Measurements from ENCODE around the gene LRRC55.

The LRRC55 gene

DNA sequence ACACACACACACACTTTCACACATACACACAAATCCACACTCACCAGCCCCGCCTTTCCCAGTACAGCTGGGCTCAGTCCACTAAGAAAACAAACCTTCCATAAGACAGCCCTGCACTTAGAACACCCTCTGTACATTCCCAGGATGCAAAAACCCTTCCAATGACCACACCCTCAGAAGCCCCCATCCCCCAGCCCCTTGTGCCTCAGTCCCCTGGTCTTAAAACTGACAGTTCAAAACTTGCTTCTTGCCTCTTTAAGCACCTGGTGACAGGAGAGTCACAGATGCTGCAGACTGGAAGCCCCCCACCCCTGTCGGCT, 32.3 kb downstream of the LRRC55 start:
- DNase-seq (ENCODE audit: low read depth, low spot score): no peak
- no peak overlapping the region for H3K4me3 ChIP-seq (ENCODE audit: insufficient read length, low read depth)

DNA sequence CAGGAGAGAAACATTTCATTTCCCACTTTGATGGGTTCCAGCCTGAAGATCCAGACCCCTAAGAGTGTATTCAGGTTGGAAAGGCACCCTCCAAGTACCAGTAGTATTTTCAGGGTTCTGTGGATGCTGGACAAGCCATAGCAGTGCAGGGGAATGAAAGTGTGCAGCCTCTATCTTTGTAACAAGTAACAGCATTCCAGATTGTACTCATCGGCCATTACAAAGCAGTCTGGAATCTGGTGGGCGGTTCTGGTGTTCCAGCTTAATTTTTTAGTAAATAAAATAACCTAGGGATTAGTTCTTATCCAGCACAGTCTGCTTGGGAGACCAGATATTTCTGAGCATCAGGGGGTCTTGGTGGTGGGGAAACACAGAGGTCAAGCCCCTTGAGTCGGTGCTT, 32.7 kb downstream of the LRRC55 start:
- Histone ChIP-seq H3K9ac (ENCODE audit: insufficient read length, low read depth) (no peak overlapping the region), H3K27me3 (ENCODE audit: insufficient read depth, insufficient read length) (no peaks in the 10 kb centered on the region), H3K4me3 (ENCODE audit: insufficient read length, low read depth) (no peak overlapping the region), H3K4me1 (ENCODE audit: insufficient read depth, insufficient read length) (peaks cover 8% of the 10 kb centered on the region), H3K9me3 (ENCODE audit: insufficient read depth, low read length) (no peaks in the 10 kb centered on the region), H3K36me3 (ENCODE audit: insufficient read depth, insufficient read length, low read length) (no peaks in the 10 kb centered on the region)
- no peak for TF ChIP-seq YY1 (IDR thresholded peaks at IDR 0.05; ENCODE audit: insufficient read depth, insufficient read length)
- TF ChIP-seq SUZ12 (IDR thresholded peaks at IDR 0.05; ENCODE audit: extremely low read depth, insufficient read depth, insufficient read length): no peak
- TF ChIP-seq ZNF274 (IDR thresholded peaks at IDR 0.05; ENCODE audit: low read depth, low read length): no peak
- no peak for DNase-seq (ENCODE audit: low read depth, low spot score)

More for the DNA sequence above, 32.3 kb downstream of the LRRC55 start:
- Histone ChIP-seq H3K27me3 (ENCODE audit: insufficient read depth, insufficient read length) (no peaks in the 10 kb centered on the region), H3K36me3 (ENCODE audit: insufficient read depth, insufficient read length, low read length) (no peaks in the 10 kb centered on the region), H3K9me3 (ENCODE audit: insufficient read depth, low read length) (no peaks in the 10 kb centered on the region), H3K9ac (ENCODE audit: insufficient read length, low read depth) (no peak overlapping the region), H3K4me1 (ENCODE audit: insufficient read depth, insufficient read length) (peaks cover 8% of the 10 kb centered on the region)
- TF ChIP-seq ZNF274 (IDR thresholded peaks at IDR 0.05; ENCODE audit: low read depth, low read length): no peak
- TF ChIP-seq YY1 (IDR thresholded peaks at IDR 0.05; ENCODE audit: insufficient read depth, insufficient read length): no peak
- TF ChIP-seq SUZ12 (IDR thresholded peaks at IDR 0.05; ENCODE audit: extremely low read depth, insufficient read depth, insufficient read length): no peak

DNA sequence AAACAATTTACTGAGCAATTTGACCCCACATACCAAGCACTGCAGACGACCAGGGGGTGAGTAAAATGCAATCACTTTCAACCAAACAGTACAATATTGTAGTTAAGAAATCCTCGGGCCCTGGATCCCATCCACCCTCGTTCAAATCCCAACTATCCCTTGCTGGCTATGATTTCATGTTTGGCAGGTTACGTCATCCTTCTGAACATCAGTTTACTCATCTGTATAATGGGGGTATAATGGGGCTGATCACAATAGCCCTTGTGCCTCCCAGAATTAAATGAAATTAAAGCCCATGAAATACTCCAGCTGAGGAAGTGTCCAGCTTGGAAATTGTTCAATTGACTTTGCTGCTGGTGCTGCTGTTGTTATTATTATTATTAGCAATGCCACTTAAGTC, 34.7 kb downstream of the LRRC55 start:
- no peak overlapping the region for H3K9ac ChIP-seq (ENCODE audit: insufficient read length, low read depth)
- no peak for DNase-seq (ENCODE audit: low read depth, low spot score)
- H3K36me3 ChIP-seq (ENCODE audit: insufficient read depth, insufficient read length, low read length): no peaks in the 10 kb centered on the region
- no peaks in the 10 kb centered on the region for H3K27me3 ChIP-seq (ENCODE audit: insufficient read depth, insufficient read length)
- peaks cover 4% of the 10 kb centered on the region for H3K4me1 ChIP-seq (ENCODE audit: insufficient read depth, insufficient read length)
- TF ChIP-seq SUZ12 (IDR thresholded peaks at IDR 0.05; ENCODE audit: extremely low read depth, insufficient read depth, insufficient read length) (no peak), YY1 (IDR thresholded peaks at IDR 0.05; ENCODE audit: insufficient read depth, insufficient read length) (no peak), ZNF274 (IDR thresholded peaks at IDR 0.05; ENCODE audit: low read depth, low read length) (no peak)
- no peaks in the 10 kb centered on the region for H3K9me3 ChIP-seq (ENCODE audit: insufficient read depth, low read length)
- H3K4me3 ChIP-seq (ENCODE audit: insufficient read length, low read depth): no peak overlapping the region

DNA sequence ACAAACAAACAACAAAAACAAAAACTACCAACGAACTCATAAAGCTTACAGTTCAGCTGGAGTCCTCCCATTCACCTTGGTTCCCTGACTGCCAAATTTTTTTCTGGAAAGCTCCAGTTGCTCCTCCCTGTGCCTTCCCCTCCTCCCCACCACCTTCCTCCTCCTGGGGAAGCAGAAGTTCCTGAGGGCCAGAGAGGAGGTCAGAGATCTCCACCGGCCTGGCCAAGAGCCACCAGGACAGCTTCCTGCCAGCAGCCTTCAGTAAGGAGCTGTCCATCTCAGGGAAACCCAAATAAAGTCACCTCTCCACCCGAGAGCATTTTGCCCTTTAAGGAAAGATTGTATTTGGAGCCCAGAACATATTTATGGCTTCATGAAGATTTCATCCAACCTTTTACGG, 35.3 kb downstream of the LRRC55 start:
- Histone ChIP-seq H3K4me1 (ENCODE audit: insufficient read depth, insufficient read length) (peaks cover 4% of the 10 kb centered on the region), H3K9ac (ENCODE audit: insufficient read length, low read depth) (no peak overlapping the region), H3K9me3 (ENCODE audit: insufficient read depth, low read length) (no peaks in the 10 kb centered on the region), H3K27me3 (ENCODE audit: insufficient read depth, insufficient read length) (no peaks in the 10 kb centered on the region), H3K4me3 (ENCODE audit: insufficient read length, low read depth) (no peak overlapping the region), H3K36me3 (ENCODE audit: insufficient read depth, insufficient read length, low read length) (no peaks in the 10 kb centered on the region)
- DNase-seq (ENCODE audit: low read depth, low spot score): no peak
- no peak for TF ChIP-seq YY1 (IDR thresholded peaks at IDR 0.05; ENCODE audit: insufficient read depth, insufficient read length)
- TF ChIP-seq ZNF274 (IDR thresholded peaks at IDR 0.05; ENCODE audit: low read depth, low read length): no peak
- no peak for TF ChIP-seq SUZ12 (IDR thresholded peaks at IDR 0.05; ENCODE audit: extremely low read depth, insufficient read depth, insufficient read length)

DNA sequence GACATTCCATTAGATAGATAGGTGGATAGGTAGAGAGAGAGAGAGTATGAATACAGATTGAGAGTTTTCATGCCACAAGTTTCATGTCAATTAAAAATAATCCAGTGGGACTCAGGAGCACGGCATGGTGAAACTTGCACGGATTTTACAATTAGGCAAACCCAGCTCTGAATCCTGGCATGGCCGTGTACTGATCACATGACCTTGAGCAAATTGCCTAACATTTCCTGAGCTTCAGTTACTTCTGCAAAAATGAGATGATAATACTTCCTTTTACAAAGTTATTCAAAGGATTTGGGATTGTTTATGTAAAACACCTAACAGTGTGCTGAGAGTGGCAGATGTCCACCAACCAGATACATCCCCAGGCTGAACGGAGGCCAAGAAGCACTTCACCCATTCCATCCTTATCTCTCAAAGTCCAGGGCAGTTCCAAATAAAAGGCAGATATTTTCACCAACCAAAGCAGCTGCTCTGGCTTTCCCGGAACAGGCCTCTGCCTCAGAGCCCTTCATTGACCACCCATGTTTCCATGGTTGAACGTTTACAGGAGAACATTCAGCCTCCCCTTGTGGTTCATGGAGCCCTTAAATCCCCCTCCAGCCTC, 37.4 kb downstream of the LRRC55 start:
- Histone ChIP-seq H3K9me3 (ENCODE audit: insufficient read depth, low read length) (no peaks in the 10 kb centered on the region), H3K4me3 (ENCODE audit: insufficient read length, low read depth) (no peak overlapping the region), H3K27me3 (ENCODE audit: insufficient read depth, insufficient read length) (no peaks in the 10 kb centered on the region), H3K9ac (ENCODE audit: insufficient read length, low read depth) (no peak overlapping the region), H3K4me1 (ENCODE audit: insufficient read depth, insufficient read length) (peaks cover 4% of the 10 kb centered on the region), H3K36me3 (ENCODE audit: insufficient read depth, insufficient read length, low read length) (no peaks in the 10 kb centered on the region)
- DNase-seq (ENCODE audit: low read depth, low spot score): no peak
- TF ChIP-seq ZNF274 (IDR thresholded peaks at IDR 0.05; ENCODE audit: low read depth, low read length): no peak
- TF ChIP-seq SUZ12 (IDR thresholded peaks at IDR 0.05; ENCODE audit: extremely low read depth, insufficient read depth, insufficient read length): no peak
- TF ChIP-seq YY1 (IDR thresholded peaks at IDR 0.05; ENCODE audit: insufficient read depth, insufficient read length): no peak

DNA sequence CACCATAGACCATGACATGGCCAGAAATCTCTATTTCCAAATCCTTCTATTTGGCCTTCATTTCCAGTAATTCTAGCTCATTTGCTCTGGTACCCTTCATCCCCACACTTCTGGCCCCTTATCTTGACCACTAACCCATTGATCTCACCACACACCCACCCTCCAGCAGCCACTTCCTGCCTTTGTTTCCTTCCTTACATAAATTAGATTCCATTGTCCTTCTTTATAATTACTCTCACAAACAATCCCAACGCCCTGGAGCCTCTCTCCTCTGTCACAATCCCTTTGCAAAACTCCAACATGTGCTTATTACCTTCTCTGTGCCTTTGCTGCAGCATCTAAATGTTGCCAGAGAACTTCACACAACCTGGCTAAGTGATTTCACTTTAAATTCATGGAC, 40.5 kb downstream of the LRRC55 start:
- H3K9me3 ChIP-seq (ENCODE audit: insufficient read depth, low read length): no peaks in the 10 kb centered on the region; the same call in 1 of the 2 replicates
- TF ChIP-seq ZNF274 (IDR thresholded peaks at IDR 0.05; ENCODE audit: low read depth, low read length) (no peak), YY1 (IDR thresholded peaks at IDR 0.05; ENCODE audit: insufficient read depth, insufficient read length) (no peak), SUZ12 (IDR thresholded peaks at IDR 0.05; ENCODE audit: extremely low read depth, insufficient read depth, insufficient read length) (no peak)
- no peaks in the 10 kb centered on the region for H3K4me1 ChIP-seq (ENCODE audit: insufficient read depth, insufficient read length)
- DNase-seq (ENCODE audit: low read depth, low spot score): no peak
- no peak overlapping the region for H3K4me3 ChIP-seq (ENCODE audit: insufficient read length, low read depth)
- no peaks in the 10 kb centered on the region for H3K36me3 ChIP-seq (ENCODE audit: insufficient read depth, insufficient read length, low read length)
- H3K27me3 ChIP-seq (ENCODE audit: insufficient read depth, insufficient read length): no peaks in the 10 kb centered on the region
- no peak overlapping the region for H3K9ac ChIP-seq (ENCODE audit: insufficient read length, low read depth)

DNA sequence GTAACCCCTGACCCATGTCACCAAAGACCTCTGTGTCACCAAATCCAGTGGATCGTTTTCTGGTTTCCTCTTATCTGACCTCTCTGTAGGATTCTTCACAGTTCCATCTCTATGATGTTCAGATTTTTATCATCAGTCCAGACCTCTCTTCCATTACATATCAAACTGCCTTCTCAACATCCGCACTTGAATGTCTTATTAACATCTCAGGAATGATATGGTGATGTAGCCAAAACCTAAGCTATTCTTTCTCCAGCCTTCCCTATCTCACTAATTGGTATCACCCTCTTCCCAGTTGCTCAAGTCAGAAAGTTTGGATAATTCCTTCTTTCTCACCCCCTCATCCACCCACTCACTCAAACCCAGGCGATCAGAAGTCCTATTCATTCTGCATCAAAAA, 41.8 kb downstream of the LRRC55 start:
- Histone ChIP-seq H3K9ac (ENCODE audit: insufficient read length, low read depth) (no peak overlapping the region), H3K4me1 (ENCODE audit: insufficient read depth, insufficient read length) (no peaks in the 10 kb centered on the region), H3K36me3 (ENCODE audit: insufficient read depth, insufficient read length, low read length) (no peaks in the 10 kb centered on the region), H3K9me3 (ENCODE audit: insufficient read depth, low read length) (no peaks in the 10 kb centered on the region; the same call in 1 of the 2 replicates), H3K27me3 (ENCODE audit: insufficient read depth, insufficient read length) (no peaks in the 10 kb centered on the region), H3K4me3 (ENCODE audit: insufficient read length, low read depth) (no peak overlapping the region)
- no peak for DNase-seq (ENCODE audit: low read depth, low spot score)
- TF ChIP-seq SUZ12 (IDR thresholded peaks at IDR 0.05; ENCODE audit: extremely low read depth, insufficient read depth, insufficient read length) (no peak), ZNF274 (IDR thresholded peaks at IDR 0.05; ENCODE audit: low read depth, low read length) (no peak), YY1 (IDR thresholded peaks at IDR 0.05; ENCODE audit: insufficient read depth, insufficient read length) (no peak)

All from NT2/D1 (cell line).